ENCODE results near the gene BCDIN3D. TPM values are rescaled to one million over a fixed set of nuclear protein-coding genes. Genes with fewer than 3 reads are reported as not detected.
A peak's percentile ranks its signal among the peaks of the same experiment; 100 is the strongest.

The BCDIN3D gene
- total and polyA plus RNA-seq, 2 of the 8 experiments (the other 6 are each of a cell fraction or from before 2014, with no cell fraction given): 1.6 to 2.4 TPM

DNA sequence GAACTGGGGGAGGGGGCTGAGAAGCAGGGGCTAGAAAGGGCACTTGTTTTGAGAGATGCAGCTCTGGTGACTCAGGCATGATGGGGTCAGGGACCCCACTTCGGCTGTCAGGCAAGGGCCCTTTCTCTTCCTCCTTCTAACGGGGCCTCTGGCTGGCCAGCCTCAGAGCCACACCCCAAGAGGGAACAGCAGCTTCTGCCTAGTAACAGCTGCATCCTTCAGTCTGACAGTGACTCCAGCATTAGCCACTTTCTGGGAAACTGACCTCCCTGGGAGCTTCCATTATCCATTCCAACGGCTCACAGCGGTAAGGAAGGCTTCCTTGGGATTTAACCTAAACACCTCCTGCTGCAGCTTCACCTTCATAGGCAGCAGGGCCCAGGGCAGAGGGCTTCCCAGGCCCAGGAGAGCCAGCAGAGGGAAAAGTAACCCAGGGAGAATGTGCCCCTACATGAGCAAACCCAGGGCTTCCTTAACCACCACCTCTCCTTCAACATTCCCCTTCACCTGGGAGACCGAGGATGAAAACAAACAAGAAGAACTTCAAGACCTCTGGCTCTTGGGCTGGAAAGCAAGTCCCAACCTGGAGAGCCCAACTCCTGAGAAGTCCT, 17.4 kb downstream of the BCDIN3D start (continued):
- no peak for TF ChIP-seq TAF7 (optimal IDR thresholded peaks at IDR 0.05; ENCODE audit: borderline replicate concordance, low read depth, low read length)
- no peak for TF ChIP-seq RNF2 (IDR thresholded peaks at IDR 0.05; ENCODE audit: borderline replicate concordance, low read depth, low read length, missing control alignments, poor library complexity, severe bottlenecking)
- no peak for TF ChIP-seq RXRA (IDR thresholded peaks at IDR 0.05; ENCODE audit: insufficient read depth, low read depth, low read length)
- no peak for TF ChIP-seq CBX5 (IDR thresholded peaks at IDR 0.05; ENCODE audit: low read depth, low read length)
- TF ChIP-seq POU5F1 (IDR thresholded peaks at IDR 0.05; ENCODE audit: low read depth, low read length): no peak
- TF ChIP-seq GABPA (IDR thresholded peaks at IDR 0.05; ENCODE audit: borderline replicate concordance, insufficient read depth, low read length): no peak
- no peak for TF ChIP-seq BACH1 (IDR thresholded peaks at IDR 0.05; ENCODE audit: low read length)
- TF ChIP-seq NANOG (IDR thresholded peaks at IDR 0.05; ENCODE audit: insufficient read depth, low read depth, low read length, poor library complexity, severe bottlenecking): no peak
- no peak for TF ChIP-seq BCL11A (IDR thresholded peaks at IDR 0.05; ENCODE audit: low read depth in 2 of 2, low read length in 2 of 2)
- peak; percentile 87 for TF ChIP-seq RFX5 (IDR thresholded peaks at IDR 0.05; ENCODE audit: borderline replicate concordance, low read depth, low read length)
- TF ChIP-seq, protein P1, sequence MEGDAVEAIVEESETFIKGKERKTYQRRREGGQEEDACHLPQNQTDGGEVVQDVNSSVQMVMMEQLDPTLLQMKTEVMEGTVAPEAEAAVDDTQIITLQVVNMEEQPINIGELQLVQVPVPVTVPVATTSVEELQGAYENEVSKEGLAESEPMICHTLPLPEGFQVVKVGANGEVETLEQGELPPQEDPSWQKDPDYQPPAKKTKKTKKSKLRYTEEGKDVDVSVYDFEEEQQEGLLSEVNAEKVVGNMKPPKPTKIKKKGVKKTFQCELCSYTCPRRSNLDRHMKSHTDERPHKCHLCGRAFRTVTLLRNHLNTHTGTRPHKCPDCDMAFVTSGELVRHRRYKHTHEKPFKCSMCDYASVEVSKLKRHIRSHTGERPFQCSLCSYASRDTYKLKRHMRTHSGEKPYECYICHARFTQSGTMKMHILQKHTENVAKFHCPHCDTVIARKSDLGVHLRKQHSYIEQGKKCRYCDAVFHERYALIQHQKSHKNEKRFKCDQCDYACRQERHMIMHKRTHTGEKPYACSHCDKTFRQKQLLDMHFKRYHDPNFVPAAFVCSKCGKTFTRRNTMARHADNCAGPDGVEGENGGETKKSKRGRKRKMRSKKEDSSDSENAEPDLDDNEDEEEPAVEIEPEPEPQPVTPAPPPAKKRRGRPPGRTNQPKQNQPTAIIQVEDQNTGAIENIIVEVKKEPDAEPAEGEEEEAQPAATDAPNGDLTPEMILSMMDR (IDR thresholded peaks at IDR 0.05; ENCODE audit: control extremely low read depth in 1 of 3, insufficient read depth in 1 of 3, low read depth in 1 of 3, low read length in 3 of 3): no peak
- 0 out of 2 replicates have a peak, but pooled peaks have one; percentile 21 for TF ChIP-seq CREB1 (IDR thresholded peaks at IDR 0.05)
- no peak for TF ChIP-seq CHD1 (IDR thresholded peaks at IDR 0.05; ENCODE audit: low read depth, low read length)
- TF ChIP-seq SIX5 (IDR thresholded peaks at IDR 0.05; ENCODE audit: low read depth, low read length): no peak

All from H1 (cell line).